Jurkat, Clone E6-1 (cell line): ENCODE results near the gene DTX3.

Experiments used
- DNase-seq: peaks from one replicate; pipeline ENCODE4 v3.0.0-alpha.2; 2011; ENCODE audit warnings: low read depth, low spot score
- H3K4me3 ChIP-seq: 2 replicates; pipeline ENCODE4 v1.5.1; 2011; ENCODE audit warnings: mild to moderate bottlenecking, low read length, control low read depth, moderate library complexity

The DTX3 gene

GRCh38 chr12:57604992-57605810 lies 577 bp downstream of the DTX3 start:
- no peak overlapping the region for H3K4me3 ChIP-seq
- DNase-seq, result no peak

- no peak overlapping the region for H3K4me3 ChIP-seq
- DNase-seq, result no peak
These were observed 1.2 kb downstream of the DTX3 start for GRCh38 chr12:57605811-57606311.

DNA sequence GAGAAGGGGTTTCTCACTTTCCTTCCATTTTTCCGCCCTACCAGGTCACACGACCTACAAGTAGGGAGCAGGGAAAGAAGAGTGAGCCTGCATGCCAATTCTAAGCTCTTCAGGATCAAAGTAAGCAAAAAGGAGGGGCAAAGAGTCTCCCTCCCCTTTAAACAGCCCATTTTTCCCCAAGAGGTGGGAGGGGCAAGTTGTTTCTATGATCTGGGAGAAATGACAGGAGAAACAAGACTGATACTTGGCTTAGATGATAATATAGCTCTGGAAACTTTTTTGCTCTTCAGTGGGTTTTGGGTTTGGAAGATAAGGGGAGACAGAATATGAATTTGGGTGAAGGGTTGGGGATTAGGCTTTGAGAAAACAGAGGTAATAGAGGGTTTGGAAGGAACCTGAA lies 1.8 kb downstream of the DTX3 start:
- no peak overlapping the region for H3K4me3 ChIP-seq
- no peak for DNase-seq

- H3K4me3 ChIP-seq, result no peak overlapping the region
- no peak for DNase-seq
These were observed 2.2 kb downstream of the DTX3 start for GRCh38 chr12:57606821-57607220.

GRCh38 chr12:57607958-57608663 lies 3.5 kb downstream of the DTX3 start:
- DNase-seq, result no peak
- H3K4me3 ChIP-seq, result no peak overlapping the region

GRCh38 chr12:57609101-57609780 lies 4.6 kb downstream of the DTX3 start:
- DNase-seq, result no peak
- H3K4me3 ChIP-seq, result no peak overlapping the region

- H3K4me3 ChIP-seq, result no peak overlapping the region
- no peak for DNase-seq
These were observed 5.3 kb downstream of the DTX3 start for GRCh38 chr12:57609781-57610553.

DNA sequence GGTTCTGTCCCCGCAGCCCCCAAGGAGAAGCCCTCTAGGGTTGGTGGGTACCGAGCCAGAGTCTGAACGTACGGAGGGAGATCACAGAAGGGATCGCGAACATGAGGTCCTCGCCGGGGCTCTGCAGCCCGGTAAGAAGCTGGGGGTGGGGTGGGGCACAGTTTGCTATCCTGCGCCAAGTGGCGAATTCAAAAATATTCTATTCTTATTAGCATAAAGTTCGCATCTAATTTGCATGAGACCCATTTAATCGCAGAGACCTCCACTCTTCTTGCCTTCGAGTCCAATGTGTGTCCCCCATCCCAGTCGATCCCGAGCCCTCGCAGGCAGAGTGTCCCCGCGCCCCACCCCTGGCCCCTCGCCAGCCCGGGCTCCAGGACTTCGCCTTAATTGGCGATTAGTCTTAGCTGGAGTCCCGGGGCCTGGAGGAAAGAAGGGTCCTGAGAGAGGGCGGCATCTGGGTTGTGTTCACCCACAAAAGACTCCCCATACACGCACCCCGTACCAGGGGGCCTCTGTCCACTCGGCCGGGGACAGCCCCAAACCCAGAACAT lies 6.0 kb downstream of the DTX3 start:
- H3K4me3 ChIP-seq, result no peak overlapping the region
- DNase-seq, result no peak

DNA sequence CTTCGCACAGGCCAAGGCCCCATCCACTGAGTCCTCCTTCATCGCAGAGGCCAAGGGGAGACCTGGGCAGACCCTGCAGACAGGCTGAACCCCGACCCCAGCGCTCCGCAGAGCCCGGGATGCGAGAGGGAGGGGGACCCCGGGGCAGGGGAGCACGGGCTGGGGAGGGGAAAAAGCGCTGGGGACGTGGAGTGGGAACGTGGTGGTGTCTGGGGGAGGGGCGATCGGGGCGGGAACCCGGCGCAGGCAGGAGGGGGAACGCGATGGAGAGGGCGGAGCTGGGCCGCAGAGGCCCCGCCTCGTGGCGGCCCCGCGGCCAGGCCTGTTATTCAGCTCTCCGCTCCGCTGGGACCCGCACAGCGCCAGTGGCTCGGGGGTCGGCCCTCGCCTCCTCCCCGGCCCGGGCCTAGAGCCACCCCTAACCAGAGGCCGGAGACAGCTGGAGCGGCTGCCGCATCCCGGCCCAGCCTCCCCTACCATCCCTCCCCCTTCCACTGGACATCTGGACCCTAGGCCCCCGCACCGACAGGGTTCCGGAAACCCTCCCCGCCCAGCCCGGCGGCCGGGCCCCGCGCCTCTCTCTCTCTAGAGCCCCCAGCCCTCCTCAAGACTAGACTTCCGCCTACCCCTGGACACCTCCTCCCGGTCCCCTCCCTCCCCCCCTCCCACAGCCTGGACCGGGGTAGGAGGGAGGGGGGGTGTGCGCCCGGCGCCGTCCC lies 6.6 kb downstream of the DTX3 start, which contains the start of gene ARHGEF25:
Gene ARHGEF25, plus strand, starts transcription at position 328 of the 719 bp plus-strand sequence. CDS start 460 bp downstream, outside the sequence.
- H3K4me3 ChIP-seq, result peak within 1 kb of the TSS; percentile 35
- DNase-seq, result no peak

- no peak for DNase-seq
- H3K4me3 ChIP-seq, result no peak overlapping the region
These were observed 7.4 kb downstream of the DTX3 start for GRCh38 chr12:57611827-57612710.

- no peak for DNase-seq
- H3K4me3 ChIP-seq, result no peak overlapping the region
These were observed 8.2 kb downstream of the DTX3 start for GRCh38 chr12:57612711-57613426.

GRCh38 chr12:57613427-57614109 lies 8.9 kb downstream of the DTX3 start:
- DNase-seq, result no peak
- no peak overlapping the region for H3K4me3 ChIP-seq

- H3K4me3 ChIP-seq, result no peak overlapping the region
- DNase-seq, result peak; percentile 52
These were observed 9.7 kb downstream of the DTX3 start for GRCh38 chr12:57614178-57614947.

DNA sequence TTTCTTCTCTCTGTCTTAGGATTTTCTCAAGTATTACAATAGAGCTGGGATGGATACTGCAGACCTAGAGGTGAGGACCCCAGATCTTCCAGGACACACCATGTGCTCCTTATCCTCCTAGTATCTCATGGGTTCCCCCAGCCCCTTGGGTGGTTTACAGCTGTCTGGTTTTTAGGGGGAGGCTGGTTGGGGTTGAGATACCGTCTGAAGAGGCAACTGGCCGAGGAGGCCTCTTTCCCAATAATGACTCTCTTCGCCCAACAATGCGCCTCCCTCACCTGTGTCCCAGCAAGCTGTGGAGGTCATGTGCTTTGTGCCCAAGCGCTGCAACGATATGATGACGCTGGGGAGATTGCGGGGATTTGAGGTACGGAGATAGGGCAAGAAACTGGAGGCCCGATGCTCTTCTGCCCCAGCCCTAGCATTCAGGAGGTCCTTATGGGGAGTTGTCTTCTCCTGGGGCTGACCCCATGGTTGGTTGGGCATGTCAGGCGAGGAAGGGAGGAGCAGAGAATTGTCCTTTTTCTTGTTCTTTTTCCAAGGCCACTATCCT lies 10.4 kb downstream of the DTX3 start:
- no peak overlapping the region for H3K4me3 ChIP-seq
- no peak for DNase-seq

DNA sequence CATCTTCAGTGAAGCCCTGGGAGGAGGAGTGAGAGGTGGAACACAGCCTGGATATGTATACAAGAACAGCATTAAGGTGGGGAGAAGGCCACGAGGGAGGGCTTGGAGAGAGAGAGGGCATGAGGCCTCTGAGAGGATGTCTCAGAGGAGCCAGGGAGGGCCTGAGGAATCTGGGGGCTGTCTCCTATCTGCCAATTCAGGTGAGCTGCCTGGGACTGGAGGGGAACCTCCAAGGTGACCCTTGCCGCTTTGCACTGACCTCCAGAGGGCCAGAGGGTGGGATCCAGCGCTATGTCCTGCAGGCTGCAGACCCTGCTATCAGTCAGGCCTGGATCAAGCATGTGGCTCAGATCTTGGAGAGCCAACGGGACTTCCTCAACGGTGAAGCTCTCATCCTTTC lies 11.0 kb downstream of the DTX3 start:
- DNase-seq, result no peak
- no peak overlapping the region for H3K4me3 ChIP-seq
